Jurkat, Clone E6-1 (cell line): ENCODE measurements around the gene ARL15.
"Not testable (repeated sequence)": the region's sequence is repeated elsewhere in the genome, so short reads cannot be mapped to it uniquely, and the experiment has no call there.

Experiments
- DNase-seq: peaks from one replicate; pipeline ENCODE4 v3.0.0-alpha.2; 2011; ENCODE audit warnings: low read depth, low spot score
- H3K4me3 ChIP-seq: 2 replicates; pipeline ENCODE4 v1.5.1; 2011; ENCODE audit warnings: mild to moderate bottlenecking, low read length, control low read depth, moderate library complexity

The ARL15 gene

DNA sequence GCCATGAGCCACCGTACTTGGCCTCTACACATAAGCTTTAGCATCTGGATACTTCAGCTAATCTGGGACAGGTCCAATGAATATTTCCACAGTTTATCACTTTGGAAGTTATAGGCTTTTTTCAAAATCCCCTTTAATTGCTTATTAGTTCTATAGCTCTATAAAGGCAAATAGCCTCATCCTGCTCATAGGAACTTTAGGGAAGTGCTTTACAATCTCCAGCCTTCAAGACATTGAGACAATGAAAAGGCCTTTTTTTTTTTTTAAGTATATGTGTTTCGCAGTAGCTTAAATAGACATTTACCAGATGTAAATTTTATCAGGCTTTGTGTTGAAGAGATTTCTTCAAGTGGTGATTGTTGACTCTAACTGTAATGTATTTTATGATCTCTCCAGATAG is 224.2 kb downstream of the ARL15 start:
- no peak overlapping the region for H3K4me3 ChIP-seq
- no peak for DNase-seq

- DNase-seq, result no peak
- H3K4me3 ChIP-seq, result no peak overlapping the region
These were observed 225.7 kb downstream of the ARL15 start for GRCh38 chr5:54084696-54085095.

GRCh38 chr5:54083851-54084250 is 226.5 kb downstream of the ARL15 start:
- no peak for DNase-seq
- H3K4me3 ChIP-seq, result no peak overlapping the region

- no peak overlapping the region for H3K4me3 ChIP-seq
- no peak for DNase-seq
These were observed 227.1 kb downstream of the ARL15 start for GRCh38 chr5:54083245-54083644.

DNA sequence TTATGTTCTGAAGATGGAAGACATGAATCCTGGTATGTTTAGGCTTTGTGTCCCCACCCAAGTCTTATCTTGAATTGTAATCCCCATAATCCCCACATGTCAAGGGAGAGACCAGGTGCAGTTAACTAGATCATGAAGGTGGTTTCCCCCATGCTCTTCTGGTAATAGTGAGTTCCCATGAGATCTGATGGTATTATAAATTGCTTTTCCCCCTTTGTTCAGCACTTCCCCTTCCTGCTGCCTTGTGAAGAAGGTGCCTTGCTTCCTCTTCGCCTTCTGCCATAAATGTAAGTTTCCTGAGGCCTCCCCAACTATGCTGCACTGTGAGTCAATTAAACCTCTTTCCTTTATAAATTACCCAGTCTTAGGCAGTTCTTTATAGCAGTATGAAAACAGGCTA is 229.0 kb downstream of the ARL15 start:
- no peak for DNase-seq

GRCh38 chr5:54080831-54081230 is 229.5 kb downstream of the ARL15 start:
- H3K4me3 ChIP-seq, result no peak overlapping the region
- no peak for DNase-seq

More for the DNA sequence above, 229.0 kb downstream of the ARL15 start:
- no peak overlapping the region for H3K4me3 ChIP-seq

DNA sequence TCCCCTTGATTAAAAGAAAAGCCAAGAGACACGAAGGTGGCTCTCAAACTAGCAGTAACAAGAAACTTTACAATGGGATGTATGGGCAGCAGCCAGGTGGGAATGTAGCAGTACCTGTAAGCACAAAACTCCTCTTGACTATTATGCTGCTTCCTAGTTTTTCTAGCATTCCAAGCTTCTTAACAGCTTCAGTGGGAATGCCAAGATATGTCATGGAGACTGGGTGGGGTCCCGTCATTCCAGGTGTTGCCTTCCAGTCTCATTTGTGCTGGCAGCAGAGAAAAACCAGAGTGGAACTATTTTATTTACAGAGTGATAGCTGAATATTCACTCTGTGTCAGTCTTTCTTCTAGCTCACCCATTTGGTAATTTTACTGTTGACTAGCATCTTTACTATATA is 236.6 kb downstream of the ARL15 start:
- DNase-seq, result no peak
- no peak overlapping the region for H3K4me3 ChIP-seq

GRCh38 chr5:54073131-54073530 is 237.2 kb downstream of the ARL15 start:
- H3K4me3 ChIP-seq, result no peak overlapping the region
- no peak for DNase-seq

GRCh38 chr5:54066433-54066832 is 243.9 kb downstream of the ARL15 start:
- no peak overlapping the region for H3K4me3 ChIP-seq
- no peak for DNase-seq

DNA sequence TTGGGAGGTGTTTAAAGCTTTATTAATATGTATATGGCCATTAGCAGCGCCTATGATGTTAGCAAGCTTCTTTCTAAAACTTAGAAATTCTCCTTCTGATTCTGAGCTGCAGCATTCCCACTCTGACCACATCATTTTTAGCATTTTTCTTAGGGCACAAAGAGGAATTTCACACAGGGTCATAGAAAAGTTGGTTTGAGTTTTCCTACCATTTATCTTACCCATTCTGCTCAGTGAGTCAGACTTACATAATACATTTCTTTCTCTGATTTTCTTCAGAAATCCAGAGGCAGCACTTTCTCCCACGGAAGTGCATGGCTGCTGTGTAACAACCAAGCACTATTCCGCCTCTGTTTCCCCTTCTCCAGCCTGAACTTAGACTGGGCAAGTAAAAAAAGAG is 246.6 kb downstream of the ARL15 start:
- no peak overlapping the region for H3K4me3 ChIP-seq
- no peak for DNase-seq

- no peak for DNase-seq
- no peak overlapping the region for H3K4me3 ChIP-seq
These were observed 247.4 kb downstream of the ARL15 start for GRCh38 chr5:54062958-54063357.

DNA sequence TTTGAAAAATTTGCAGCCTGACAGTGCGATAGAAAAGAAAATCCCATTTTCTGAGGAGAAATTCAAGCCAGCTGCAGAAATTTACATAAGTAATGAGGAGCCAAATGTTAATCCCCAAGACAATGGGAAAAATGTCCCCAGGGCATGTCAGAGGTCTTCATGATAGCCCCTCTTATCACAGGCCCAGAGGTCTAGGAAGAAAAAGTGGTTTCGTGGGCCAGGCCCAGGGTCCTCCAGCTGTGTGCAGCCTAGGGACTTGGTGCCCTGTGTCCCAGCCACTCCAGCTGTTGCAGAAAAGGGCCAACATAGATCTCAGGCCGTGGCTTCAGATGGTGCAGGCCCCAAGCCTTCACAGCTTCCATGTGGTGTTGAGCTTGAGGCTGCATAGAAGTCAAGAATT is 249.5 kb downstream of the ARL15 start:
- not testable (repeated sequence) for H3K4me3 ChIP-seq, DNase-seq

- no peak overlapping the region for H3K4me3 ChIP-seq
- DNase-seq, result no peak
These were observed 260.4 kb downstream of the ARL15 start for GRCh38 chr5:54049963-54050362.

DNA sequence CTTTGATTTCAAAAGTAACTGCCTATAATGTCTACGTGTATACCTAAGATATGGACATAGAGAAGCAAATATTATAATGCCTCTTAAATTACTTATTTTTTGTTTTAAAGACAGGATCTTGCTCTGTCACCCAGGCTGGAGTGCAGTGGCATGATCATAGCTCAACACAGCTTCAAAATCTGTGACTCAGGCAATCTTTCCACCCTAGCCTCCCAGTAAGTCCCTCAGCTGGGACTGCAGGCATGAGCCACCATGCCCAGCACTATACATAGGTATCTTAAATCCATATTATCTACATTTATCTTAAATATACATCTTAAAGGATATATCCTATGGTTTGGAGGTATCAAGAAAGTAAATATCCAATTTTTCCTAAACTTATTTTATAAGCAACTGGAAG is 261.2 kb downstream of the ARL15 start:
- no peak for DNase-seq
- H3K4me3 ChIP-seq, result no peak overlapping the region

- H3K4me3 ChIP-seq, result no peak overlapping the region
- no peak for DNase-seq
These were observed 265.1 kb downstream of the ARL15 start for GRCh38 chr5:54045077-54045792.

- not testable (repeated sequence) for DNase-seq
These were observed 266.1 kb downstream of the ARL15 start for GRCh38 chr5:54044276-54044675.

DNA sequence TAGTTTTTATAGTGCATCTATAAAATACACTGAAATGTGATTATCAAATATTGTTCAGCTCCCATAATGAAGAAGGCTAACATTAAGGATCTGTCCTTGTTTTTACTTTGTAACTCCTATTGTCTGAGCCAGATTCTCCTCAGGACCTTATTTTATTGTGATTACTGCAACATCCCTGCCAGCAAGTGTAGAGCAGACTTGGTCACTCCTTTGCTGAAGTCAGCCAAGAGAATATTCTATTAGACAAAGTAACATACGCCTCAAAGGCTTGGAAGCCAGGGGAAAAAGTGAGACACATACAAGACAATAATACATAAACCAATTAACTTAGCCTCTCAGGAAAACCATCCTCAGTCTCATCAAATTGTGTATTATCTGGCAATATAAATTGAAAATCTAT is 269.6 kb downstream of the ARL15 start:
- DNase-seq, result no peak
- H3K4me3 ChIP-seq, result no peak overlapping the region

More at GRCh38 chr5:54044276-54044675, 266.1 kb downstream of the ARL15 start:
- not testable (repeated sequence) for H3K4me3 ChIP-seq

DNA sequence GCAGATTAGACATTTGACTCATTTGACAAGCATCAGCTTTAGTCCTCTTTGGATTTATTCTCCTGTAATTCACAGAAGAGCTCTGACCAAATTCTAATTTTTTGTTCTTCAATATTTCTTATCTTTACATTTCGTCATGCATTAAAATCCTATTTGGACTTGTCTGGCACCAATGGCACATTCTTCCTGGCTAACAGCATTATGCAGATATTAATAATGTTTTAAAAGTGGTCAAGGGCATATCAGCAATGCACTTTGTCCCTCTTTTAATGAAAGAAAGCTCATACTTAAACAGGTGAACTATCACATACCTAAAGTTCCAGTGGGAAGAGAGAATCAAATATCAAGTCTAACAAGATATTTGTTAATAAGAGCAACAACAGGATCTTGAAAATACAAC is 270.4 kb downstream of the ARL15 start:
- no peak overlapping the region for H3K4me3 ChIP-seq
- no peak for DNase-seq

DNA sequence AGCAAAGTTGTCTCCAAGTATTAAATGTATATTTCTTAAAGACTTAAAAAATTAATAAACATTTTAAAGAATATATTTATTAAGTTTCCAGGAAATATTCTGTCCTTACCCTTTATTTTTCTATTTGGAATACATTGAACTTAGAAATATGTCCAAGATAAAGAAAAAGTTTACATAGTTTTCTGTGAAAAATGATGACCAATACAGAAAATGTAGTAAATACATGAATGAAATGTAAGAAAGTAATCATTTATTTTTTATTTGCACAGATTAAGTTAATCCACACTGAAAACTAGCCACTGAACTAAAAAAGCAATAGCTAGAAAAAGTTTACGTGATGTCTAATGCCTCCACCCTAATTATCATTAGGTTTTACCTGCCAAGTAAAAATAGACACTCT is 273.2 kb downstream of the ARL15 start:
- no peak overlapping the region for H3K4me3 ChIP-seq
- DNase-seq, result no peak

DNA sequence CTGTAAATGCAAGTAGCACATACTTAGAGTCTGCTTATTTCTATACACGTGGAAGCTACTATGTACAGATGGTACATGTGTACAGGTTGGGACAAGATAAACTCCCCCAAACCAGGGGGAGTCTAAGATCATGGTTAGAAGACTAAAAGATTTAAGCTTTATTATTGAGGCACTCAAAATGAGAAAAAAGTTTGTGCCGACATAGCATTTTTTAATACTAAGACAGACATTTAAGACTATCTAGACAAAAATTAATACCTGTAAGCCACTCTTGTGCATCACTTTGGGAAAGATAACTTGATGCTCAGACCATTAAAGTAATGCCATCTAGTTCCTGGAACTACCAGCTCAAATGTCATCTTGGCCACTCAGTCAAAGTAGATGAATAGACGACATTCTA is 279.4 kb downstream of the ARL15 start:
- DNase-seq, result no peak

GRCh38 chr5:54024466-54024865 is 285.9 kb downstream of the ARL15 start:
- no peak for DNase-seq
- no peak overlapping the region for H3K4me3 ChIP-seq

More for the DNA sequence above, 279.4 kb downstream of the ARL15 start:
- no peak overlapping the region for H3K4me3 ChIP-seq
